Endometrial microvascular endothelial cells (primary cell): ENCODE data around the gene ADD1. TPM values are rescaled to one million over a fixed set of nuclear protein-coding genes. Genes with fewer than 3 reads are reported as not detected.

Experiments used
- in situ Hi-C: cut with HindIII; loops from 2 replicates; pipeline ENCODE4 v1.10.0; 2017; ENCODE audit warnings: low sequenced_read_pairs, low pct_unique_long_range_greater_than_20kb; ENCODE audit errors: inconsistent ontology term
- total RNA-seq: library from RNA; depleted of rRNA; stranded (reverse); fragments of >200 nt; gene quantifications from one replicate; pipeline ENCODE4 v1.2.3, GENCODE V29; 2015; ENCODE audit errors: inconsistent ontology term

ADD1 gene
- total RNA-seq, 1 donor from 2014 or later: 182 TPM

DNA sequence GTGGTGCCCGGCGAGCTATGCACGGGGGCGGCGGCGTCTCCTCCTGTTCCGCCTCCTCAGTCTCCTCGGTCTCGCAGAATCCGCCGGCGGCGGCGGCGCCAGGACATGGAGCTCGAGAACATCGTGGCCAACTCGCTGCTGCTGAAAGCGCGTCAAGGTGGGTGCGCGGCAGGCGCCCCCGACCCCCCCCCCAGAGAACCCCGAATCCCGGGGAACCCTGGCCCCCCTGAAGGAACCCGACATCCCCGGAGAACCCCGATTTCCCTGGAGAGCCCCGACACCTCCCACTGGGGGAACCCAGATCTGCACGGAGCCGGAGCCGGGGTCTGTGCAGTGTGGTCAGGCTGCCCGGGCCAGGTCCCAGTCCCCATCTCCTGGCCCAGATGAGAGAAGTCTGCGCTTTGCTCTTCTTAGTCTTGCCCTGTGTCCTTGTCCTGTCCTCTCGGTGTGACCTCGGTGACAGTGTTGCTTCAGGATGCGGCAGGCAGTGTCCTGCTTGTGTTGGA is 120.4 kb downstream of the ADD1 start:
- in situ Hi-C loops: no loop called here

DNA sequence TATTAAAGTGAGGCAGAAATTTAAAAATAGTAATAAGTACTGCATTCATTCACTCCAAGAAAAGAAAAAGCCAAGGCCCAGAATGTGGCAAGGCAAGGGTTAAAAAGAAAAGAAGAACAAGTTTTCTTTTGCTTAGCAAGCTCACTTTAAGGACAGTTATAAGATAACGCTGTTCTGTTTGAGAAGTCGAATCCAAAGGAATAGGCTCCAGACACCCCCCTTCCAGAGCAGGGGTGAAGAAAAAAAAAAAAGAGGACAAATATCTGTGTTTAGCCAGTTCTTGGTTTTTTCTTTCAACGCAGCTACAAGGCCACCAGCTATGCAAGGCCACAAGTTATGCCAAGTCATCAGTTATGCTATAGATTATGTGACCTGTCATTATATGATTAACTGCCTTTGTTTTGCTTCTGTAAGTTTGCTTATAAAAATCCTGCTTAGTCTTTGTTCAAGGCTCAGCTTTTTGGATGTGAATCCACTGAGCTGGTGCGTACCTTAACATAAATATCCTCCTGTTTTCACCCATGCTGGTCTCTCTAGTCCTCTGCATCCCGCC is 121.1 kb downstream of the ADD1 start:
- in situ Hi-C loops: no loop called here

DNA sequence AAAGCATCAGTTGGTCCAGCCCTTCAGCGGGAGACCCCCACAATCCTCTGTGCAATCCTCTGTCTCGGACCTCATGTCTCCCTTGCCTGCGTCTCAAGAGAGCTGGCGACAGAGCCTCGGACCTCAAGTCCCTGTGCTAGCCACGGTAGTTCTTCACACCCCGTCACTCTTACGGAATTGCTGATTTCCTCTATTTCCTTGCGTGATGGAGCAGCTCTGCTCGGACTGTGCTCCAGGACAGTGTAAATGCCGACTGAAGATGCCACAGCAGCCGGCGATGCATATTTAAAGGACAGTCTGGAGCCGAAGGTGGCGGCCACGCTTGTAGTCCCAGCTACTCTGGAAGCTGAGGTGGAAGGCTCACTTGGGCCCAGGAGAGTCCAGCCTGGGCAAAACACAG is 121.6 kb downstream of the ADD1 start:
- in situ Hi-C loops: no loop called here

DNA sequence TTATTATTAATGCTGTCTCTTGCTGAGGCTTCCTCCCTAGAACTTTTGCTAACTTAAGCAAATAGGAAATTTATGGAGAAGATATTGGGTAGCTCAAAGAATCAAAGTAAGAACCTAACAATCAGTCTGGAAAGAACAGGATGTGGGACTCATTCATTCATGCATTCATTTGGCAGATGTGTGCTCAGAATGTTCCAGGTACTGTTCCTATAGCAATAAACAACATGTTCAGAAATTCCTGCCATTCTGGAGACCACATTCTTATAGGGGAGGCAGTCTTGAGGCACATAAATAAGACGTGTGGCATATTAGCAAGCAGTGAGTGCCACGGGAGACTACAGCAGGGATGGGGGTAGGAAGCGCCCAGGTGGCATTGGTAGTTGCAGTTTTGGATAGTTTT is 124.7 kb downstream of the ADD1 start:
- in situ Hi-C loops: no loop called here

DNA sequence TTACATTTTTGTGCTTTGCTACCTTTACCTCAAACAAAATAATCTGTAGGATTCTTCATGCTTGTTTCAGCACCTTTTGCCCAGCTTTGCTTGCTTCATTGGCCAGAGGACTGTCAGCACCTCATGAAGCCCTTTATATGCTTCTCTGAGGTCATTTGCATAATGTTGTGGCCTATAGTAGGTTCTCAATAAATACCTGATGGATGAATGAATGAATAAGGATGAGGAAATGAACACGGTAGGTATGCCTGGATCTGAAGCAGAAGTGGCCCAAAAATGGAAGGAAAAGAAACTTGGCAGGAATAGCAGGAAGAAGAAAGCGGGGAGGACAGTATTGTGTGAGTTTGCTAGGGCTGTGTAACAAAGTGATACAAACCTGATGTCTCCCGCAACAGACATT is 127.6 kb downstream of the ADD1 start:
- in situ Hi-C loops: no loop called here

DNA sequence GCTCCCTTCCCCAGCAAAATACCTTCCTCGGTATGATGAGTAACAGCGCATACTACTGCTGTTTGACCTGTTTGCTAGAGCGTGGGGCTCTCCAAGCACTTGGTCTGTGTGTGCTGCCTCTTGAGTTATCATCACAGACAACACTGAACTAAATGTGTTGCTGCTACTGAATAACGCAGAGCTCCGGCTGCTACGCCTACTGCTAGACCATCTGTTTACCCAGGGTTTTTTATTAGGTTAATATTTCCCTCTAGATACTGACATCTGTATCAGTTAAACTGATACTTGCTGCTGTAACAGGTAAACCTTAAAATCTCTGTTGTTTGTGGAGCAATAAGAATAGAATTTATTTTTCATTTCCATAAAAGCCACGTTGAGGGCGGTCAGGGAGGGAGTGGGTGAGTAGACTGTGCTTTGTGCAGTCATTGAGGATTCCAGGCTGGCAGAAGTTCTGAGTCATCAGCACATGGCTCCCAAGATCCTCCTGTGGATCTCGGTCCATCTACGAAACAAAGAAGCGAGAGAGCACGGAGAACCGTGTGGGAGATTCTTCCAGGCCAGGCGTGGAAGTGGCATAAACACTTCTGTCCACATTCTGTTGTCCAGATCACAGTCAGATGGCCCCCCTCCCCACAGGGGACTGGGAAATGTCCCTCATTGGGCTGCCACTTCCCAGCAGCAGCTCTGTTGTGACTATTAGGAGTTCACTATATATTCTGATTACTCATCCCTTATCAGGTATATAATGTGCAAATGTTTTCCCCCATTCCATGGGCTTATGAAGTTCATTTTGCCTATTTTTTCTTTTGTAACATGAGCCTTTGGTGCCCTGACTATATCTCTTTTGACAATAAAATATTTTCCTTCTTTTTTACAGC is 133.8 kb downstream of the ADD1 start:
- in situ Hi-C loops: no loop called here

Other genes with a start within 250 kb of the ADD1 start
- gene TNIP2, start 87.5 kb upstream of the ADD1 start, total RNA-seq: 71.0 TPM
- gene SH3BP2, start 50.8 kb upstream of the ADD1 start, total RNA-seq: 41.4 TPM
- gene NOP14, start 119.6 kb downstream of the ADD1 start, total RNA-seq: 36.1 TPM
- gene GRK4, start 119.7 kb downstream of the ADD1 start, total RNA-seq: 1.7 TPM
- gene HTT-AS, start 230.7 kb downstream of the ADD1 start, total RNA-seq: not detected
- 36.3 TPM for gene HTT, start 230.8 kb downstream of the ADD1 start, total RNA-seq